OCI-M1 (cell line): ENCODE measurements around the gene PARP4.
A peak's percentile ranks its signal among the peaks of the same experiment; 100 is the strongest.
"Not testable (repeated sequence)": the region's sequence is repeated elsewhere in the genome, so short reads cannot be mapped to it uniquely, and the experiment has no call there.

ENCODE experiments used
- DNase-seq: peaks from one replicate; lab custom pipeline; 2025; lab: John Stamatoyannopoulos, UW

PARP4 gene

DNA sequence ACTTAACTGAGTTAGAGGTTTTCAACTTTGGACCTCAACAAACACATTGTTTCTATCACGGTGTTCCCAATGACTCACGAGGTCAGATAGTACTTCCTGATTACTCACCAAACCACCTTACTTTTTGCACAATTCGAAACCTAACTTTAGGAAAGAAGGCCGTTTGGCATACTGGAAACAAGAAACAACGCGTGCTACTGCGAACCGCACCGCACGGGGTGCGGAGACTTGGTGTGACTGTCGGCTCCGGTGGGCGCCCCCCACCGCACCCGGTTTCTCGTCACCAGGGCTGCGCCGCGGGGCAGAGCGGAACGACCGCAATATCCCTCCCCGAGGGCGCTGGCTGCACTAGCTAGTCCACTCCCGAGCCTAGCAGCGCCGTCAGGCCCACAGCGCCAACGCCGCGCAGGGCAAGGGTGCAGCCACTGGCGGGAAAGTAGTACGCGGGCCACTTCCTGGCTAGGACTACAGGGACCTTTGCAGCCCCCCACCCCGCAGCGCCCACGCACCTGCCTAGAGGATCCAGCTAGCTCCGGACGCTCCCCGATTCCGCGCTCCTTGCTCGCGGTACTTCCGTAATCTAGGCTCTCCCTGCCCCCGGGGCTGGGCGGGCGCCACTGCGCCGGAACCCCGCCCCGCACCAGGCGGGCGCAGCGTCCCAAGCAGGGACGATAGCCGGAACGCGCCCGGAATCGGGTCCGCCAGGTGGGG is at the start of gene PARP4:
TSS of gene PARP4 (minus strand) at position 582 of the 711 bp plus-strand sequence. CDS start 9,002 bp downstream, outside the sequence.
- peak; percentile 88 for DNase-seq

DNA sequence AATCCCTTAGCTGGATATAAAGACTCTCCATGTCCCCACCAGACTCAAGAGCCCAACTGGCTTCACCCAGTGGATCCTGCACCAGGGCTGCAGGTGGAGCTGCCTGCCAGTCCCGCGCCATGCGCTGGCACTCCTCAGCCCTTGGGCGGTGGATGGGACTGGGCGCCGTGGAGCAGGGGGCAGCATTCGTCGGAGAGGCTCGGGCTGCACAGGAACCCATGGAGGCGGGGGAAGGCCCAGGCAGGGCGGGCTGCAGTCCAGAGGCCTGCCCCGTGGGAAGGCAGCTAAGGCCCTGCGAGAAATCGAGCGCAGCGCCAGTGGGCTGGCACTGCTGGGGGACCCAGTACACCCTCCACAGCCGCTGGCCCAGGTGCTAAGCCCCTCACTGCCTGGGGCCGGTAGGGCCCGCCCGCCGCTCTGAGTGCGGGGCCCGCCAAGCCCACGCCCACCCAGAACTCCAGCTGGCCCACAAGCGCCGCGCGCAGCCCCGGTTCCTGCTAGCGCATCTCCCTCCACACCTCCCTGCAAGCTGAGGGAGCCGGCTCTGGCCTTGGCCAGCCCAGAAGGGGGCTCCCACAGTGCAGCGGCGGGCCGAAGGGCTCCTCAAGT is 48.1 kb upstream of the PARP4 start:
- DNase-seq, result not testable (repeated sequence)

DNA sequence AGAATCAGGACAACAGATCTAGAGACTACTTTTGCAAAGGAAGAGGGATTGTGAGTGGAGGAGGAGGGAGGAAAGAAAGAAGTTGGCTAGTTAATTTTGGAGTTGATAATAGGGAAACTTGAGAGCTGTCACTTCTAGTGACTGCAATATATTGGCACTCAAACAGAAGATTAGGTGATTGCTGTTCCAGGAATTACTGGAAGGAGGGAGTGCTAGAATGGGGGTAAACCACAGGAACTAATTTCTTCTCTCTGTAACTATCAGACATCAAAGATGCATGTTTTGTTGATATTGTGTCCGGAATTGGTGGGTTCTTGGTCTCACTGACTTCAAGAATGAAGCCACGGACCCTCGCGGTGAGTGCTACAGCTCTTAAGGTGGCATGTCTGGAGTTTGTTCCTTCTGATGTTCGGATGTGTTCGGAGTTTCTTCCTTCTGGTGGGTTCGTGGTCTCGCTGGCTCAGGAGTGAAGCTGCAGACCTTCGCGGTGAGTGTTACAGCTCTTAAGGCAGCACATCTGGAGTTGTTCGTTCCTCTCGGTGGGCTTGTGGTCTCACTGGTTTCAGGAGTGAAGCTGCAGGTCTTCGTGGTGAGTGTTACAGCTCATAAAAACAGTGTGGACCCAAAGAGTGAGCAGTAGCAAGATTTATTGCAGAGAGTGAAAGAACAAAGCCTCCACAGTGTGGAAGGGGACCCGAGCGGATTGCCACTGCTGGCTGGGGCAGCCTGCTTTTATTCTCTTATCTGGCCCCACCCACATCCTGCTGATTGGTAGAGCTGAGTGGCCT is 47.0 kb upstream of the PARP4 start:
- not testable (repeated sequence) for DNase-seq

DNA sequence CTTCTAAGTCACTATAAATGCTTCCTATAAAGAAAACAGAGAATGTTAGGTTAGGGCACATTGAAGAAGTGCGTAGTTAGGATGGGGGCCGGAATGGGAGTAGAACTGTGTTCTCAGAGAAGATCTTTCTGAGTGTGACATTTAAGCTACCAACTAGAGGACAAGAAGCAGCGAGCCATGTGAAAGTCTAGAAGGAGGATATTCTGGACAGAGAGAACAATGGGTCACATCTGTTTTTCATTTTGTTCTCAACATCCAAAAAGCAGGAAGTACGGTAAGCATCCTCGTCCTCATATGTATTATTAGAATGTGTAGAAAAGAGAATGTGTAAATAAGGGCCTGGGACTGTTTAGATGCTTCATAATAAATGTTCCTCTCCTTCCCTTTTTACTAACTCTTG is 44.5 kb upstream of the PARP4 start:
- DNase-seq, result no peak

DNA sequence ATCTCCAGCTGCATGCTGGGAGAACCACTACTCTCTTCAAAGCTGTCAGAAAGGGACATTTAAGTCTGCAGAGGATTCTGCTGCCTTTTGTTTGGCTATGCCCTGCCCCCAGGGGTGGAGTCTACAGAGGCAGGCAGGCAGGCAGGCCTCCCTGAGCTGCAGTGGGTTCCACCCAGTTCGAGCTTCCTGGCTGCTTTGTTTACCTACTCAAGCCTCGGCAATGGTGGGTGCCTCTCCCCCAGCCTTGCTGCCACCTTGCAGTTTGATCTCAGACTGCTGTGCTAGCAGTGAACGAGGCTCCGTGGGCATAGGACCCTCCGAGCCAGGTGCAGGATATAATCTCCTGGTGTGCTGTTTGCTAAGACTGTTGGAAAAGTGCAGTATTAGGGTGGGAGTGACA is 41.3 kb upstream of the PARP4 start:
- not testable (repeated sequence) for DNase-seq

DNA sequence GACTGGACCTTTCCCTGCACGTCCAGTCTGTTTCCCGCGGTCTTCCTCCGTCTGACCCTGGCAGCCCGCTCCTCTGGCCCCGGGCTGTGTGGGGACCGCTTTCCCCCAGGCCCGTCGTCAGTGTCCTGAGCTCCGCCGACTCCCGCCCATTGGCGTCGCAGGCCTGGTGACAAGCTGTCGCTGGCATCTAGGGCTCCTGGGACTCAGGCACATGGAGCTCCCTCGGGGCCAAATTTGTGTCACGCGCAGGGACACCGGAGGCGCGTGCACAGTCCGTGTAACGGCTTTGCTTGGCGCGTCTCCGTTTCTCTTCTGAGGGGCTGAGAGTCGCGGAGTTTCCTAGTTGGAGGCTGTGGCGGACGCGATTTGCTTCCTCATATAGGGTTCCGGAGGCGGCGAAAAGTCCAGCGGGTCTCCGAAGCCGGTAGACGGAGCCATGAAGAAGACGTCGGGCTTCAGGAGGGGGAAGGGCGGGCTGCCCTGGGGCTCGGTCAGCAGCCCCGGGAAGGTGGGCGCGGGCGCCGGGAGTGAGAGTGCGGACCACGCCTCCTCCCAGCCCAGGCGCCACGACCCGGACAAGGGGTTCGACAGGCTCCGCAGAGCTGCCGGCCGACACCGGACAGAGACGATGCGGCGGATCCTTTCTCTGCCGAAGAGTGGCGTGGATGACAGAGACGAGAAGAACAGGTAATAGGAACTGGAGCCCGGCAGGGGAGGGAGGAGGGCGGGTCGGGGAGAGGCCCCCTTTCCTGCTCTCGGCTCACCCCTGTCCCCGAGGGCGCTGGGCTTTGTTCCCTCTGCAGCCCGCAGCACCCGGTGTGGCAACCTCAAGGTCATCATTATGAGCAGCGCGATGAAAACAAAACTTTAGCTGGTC is 29.1 kb upstream of the PARP4 start:
- DNase-seq, result not testable (repeated sequence)

DNA sequence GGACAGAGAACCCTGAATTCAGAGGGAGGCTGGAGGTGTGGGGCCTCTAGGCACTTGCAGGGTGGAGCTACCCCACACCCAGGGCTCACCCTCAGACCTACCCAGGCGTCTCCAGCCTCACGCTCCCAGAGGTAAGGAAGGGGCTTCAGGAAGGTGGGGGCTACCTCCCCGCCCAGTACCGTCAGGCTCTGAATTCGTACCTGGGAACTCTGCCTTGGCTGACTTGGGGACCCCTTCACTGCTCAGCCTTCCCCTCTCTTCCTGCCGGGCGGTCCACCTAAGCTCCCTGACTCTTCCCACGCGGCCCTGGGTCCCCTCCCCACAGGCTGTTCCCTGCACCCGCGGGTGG is 28.5 kb upstream of the PARP4 start:
- DNase-seq, result no peak

DNA sequence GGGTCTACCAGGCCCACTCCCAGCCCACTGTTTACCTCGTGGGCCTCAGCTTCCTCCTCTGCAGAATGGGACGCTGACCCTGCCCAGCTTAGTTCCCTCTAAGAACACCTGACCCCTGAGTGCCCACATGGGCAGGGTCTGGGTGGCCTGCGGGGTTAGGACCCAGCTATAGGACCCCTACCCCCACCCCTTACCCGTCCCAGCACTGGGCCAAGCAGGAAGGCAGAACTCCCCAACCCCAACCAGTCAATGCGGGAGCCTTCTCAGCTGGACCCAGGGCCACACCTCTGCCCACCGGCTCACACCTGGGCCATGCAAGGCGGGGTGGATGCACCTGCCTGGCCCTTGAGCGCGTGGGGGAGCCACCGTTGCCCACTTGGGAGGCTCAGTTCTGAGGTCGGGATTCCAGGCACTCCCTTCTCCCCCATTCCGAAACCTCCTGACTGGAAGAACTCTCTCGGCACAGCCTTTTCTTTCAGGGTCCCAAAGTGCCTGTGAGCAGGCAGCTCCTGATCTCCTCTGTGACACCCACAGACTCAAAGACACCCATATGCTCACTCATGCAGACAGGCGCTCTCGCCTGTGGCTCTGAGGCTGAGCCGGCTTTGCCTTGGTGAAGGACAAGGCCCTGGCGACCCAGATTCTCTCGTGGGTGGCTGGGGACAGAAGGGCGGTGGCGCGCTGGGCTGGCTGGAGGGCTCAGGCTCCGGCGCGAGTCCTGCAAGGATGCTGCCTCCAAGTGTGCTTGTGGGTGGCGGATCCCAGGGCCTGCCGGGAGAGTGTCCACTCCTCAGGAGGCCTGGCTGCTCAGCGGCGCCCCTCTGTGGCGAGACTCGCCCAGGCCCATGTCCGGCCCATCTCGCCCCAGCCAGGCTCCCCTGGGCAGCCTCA is 27.9 kb upstream of the PARP4 start:
- DNase-seq, result no peak

DNA sequence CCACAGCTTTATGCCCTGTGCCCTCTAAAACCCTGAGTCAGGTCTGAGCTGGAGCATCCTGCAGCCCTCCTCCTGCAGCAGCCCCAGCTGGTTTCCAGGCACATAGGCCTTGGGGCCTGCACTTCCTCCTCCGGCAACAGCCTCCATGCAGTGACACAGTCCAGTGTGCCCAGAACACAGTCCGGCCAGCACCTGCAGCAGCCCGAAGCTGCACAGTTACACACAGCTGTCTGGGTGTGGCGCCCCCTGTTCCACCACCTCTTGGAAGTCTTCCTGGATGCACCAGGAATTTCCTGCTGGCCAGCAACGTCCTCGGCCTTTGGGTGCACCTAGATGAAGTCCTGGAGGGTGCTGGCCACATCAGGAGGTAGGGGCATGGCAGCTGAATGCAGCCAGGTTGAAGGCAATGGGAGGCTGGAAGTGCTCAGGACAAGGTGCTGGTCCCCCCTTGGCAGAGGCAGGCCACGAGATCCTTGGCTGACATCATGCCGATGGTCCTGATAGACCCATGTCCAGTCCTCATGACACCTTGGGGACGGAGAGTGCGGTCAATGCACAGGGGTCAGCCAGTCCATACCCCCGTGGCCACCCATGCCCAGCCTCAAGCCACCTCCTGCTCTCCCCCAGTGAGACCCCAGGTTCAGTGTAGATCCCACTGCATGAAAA is 27.1 kb upstream of the PARP4 start:
- no peak for DNase-seq

DNA sequence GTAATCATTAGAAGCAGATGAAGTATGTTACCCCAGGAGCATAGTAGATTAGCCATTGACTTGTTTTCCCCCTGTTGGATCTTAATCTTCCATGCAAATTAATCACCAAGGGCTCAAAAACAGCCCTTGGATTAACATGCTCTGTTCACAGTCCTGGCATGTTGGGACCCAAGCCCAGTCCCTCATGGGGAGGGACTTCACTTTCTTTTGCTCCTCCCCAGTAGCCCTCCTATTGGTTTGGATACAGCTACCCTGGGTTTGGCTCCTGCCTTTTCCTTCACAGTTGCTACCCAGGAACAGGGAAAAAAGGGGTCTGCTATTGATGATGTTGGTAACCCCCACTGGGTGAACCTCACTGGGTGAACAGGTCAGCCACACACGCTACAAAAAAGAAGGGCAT is 16.9 kb upstream of the PARP4 start:
- no peak for DNase-seq

DNA sequence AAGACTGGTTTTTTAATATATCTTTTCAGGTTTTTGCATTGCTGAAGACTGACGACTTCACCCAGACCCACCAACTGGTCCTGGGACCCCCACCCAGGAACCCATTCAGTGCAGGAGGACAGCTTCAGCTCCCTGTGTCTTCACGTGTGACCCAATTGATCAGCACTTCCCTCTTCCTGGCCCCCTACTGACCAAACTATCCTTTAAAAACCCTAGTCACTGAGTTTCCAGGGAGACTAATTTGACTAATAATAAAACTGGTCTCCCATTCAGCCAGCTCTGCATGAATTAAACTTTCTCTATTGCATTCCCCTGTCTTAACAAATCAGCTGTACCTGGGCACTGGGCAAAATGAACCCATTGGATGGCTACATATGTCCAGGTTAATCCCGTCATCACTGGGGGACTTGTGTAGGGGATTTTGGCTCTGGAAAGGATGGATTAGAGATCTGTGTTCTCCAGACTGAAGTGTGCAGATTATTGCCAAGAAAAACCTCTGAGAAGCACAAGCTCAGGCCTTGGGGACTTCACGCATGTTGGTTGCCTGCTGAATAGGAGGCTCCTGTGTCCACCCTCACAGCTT is 16.3 kb upstream of the PARP4 start:
- DNase-seq, result no peak

DNA sequence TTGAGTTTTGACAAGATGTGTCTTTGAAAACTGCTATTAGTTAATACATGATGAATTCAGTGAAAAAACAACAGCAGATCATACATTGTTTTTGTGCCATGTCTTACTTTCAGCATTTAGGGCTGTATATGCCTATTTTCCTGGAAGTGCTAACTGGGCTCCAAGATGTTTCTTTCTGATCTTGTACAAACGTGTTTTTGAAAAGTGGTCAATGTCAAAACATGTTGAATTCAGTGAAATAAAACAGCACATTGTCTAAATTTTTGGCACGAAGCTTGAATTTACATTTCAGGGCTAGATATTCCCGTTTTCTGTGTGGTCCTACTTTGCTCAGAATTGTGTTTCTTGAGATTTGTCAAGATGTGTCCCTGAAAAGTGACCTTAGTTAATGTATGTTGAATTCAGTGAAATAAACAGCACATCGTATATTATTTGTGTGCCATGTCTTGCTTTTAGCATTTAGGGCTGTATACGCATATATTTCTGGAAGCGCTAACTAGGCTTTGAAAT is 14.7 kb upstream of the PARP4 start:
- DNase-seq, result no peak

DNA sequence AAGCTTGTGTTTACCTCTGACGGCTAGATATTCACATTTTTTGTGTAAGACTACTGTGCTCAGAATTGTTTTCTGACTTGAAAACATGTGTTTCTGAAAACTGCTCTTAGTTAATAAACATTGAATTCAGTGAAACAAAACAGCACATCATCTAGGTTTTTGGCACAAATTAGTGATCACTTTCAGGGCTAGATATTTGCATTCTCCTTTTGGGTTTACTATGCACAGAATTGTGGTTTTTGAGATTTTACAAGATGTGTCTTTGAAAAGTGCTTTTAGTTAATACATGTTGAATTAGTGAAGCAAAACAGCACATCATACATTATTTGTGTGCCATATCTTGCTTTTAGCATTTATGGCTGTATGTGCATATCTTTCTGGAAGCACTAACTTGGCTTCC is 8.2 kb upstream of the PARP4 start:
- no peak for DNase-seq

DNA sequence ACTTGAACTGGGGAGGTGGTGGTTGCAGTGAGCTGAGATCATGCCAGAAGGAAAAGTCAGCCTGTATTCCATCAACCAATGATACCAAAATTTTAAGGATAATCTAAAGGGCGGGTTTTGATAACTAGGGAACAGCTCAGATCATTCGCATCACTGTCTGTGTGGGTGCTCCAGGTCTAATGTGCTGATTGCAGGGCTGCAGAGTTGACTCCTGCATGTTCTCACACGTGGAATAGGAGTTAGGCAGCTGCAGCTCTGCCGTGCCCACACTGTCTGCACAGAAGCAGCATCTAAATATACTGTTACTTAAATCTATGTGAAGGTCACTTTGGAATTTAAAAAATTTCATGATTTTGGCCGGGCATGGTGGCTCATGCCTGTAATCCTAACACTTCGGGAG is 4.3 kb upstream of the PARP4 start:
- no peak for DNase-seq

DNA sequence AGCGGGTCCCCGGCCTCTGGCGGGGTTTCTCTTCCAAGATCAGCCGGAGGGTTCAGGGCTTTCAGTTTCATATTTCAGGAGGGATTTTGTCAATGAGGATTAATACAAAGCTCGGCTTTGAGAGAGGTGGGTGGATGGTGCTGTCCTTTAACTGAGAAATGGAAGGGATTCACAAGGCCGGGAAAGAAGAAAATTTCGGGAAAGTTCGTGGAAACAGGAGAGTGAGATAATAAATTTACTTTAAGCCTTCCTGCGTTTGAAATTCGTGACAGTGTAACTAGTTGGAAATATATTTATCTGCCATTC is 283 bp upstream of the PARP4 start:
- DNase-seq, result no peak

DNA sequence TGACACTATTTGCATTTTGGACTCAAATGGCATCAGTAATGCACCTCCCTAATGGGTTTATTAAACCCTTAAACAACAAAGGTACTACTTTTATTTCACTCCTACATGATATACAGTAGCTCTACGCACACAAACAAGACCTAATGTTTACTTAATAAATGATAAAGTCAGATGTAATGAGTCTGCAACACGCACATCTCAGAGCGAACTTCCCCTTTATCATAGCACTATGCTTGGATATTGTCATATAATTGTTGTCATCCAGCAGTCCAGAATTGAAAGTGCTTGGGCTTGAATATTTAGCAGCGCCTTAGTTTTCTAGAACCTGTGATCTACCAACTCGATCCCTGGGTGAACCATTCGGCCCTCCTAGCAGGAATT is 772 bp downstream of the PARP4 start:
- peak; percentile 86 for DNase-seq

DNA sequence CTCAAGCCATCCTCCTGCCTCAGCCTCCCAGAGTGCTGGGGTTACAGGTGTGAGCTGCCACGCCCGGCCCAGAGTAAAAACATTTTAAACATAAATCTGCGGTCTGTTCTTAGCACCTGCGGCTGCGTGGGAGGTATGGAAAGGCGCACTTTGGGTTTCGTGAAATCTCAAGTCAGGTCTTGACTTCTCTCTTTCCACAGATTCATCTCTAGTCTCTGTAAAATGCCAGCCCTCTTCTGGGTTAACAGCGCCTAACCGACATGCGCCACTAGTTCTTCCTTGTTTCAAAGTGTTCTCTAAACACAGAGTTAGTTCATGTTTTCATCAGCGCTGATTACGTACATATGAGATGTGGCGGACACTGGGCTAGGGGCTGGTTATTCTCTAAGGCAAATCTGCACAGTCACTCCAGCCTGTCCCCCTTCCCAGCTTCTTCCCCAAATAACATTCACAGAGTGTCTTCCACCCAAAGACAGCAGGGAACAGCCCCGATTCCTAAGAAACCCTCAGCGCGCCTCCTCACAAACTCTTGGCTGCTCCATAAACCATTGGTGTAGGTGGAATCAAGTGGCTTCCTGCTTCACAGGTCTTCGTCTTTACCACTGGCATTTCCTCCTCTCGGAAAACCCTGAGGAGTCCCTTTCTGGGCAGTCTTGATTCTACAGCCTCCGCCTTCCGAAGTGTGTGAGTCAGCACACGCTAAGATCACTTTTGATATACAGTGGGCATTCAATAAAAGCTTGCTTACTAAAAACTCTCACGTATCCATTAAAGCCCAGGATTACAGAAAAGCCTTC is 1.4 kb downstream of the PARP4 start:
- peak; percentile 78 for DNase-seq

DNA sequence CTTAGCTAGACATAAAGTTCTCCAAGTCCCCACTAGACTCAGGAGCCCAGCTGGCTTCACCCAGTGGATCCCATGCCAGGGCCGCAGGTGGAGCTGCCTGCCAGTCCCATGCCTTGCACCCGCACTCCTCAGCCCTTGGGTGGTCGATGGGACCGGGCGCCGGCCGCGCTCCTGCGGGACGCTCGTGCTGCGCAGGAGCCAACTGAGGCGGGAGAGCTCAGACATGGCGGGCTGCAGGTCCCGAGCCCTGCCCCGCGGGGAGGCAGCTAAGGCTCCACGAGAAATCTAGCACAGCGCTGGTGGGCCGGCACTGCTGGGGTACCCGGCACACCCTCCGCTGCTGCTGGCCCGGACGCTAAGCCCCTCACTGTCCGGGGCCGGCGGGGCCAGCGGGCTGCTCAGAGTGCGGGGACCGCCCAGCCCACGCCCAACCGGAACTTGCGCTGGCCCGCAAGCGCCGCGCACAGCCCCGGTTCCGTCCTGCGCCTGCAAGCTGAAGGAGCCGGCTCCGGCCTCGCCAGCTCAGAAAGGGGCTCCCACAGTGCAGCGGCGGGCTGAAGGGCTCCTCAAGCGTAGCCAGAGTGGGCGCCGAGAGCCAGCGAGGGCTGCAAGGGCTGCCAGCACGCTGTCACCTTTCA is 5.8 kb downstream of the PARP4 start:
- DNase-seq, result no peak

DNA sequence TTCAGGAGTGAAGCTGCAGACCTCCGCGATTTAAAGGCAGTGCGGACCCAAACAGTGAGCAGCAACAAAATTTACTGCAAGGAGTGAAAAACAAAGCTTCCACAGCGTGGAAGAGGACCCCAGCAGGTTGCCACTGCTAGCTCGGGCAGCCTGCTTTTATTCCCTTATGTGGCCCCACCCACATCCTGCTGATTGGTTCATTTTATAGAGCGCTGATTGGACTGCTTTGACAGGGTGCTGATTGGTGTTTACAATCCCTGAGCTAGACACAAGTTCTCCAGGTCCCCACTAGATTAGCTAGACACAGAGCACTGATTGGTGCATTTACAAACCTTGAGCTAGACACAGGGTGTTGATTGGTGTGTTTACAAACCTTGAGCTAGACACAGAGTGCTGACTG is 6.3 kb downstream of the PARP4 start:
- DNase-seq, result not testable (repeated sequence)
